GM10248 (cell line): ENCODE measurements around the gene DHRS2.

Experiments used
- CTCF ChIA-PET: fragments of 300-600 bp; sonication (Branson Sonifier 250); formaldehyde crosslinking; extraction: SDS; loops from one replicate; lab custom pipeline; 2021; ENCODE audit warnings: antibody characterized with exemption; lab: Yijun Ruan, JAX
- POLR2A ChIA-PET: fragments of 350-650 bp; sonication (Branson Sonifier 250); formaldehyde crosslinking; extraction: SDS; loops from one replicate; lab custom pipeline; 2020; ENCODE audit warnings: antibody characterized with exemption; lab: Yijun Ruan, JAX
- DNase-seq: peaks from one replicate; pipeline ENCODE4 v3.0.0; 2012; ENCODE audit errors: extremely low spot score
- CTCF ChIP-seq: IDR thresholded peaks from 2 replicates; pipeline ENCODE4 v1.5.1; 2012; ENCODE audit warnings: mild to moderate bottlenecking, low read depth; ENCODE audit errors: extremely low read depth, missing control alignments, control extremely low read depth

DHRS2 gene

GRCh38 chr14:23617539-23617938, 18.6 kb upstream of the DHRS2 start:
- POLR2A ChIA-PET = no interaction called here

GRCh38 chr14:23618415-23618988, 17.7 kb upstream of the DHRS2 start:
- TF ChIP-seq CTCF = no peak
- ChIA-PET CTCF (interaction anchor here (9.4 kb wide), 1 partner anchor 14 kb away, joined by 119 read pairs; no protein-coding TSS in a partner anchor), POLR2A (no interaction called here)
- no peak for DNase-seq

More at GRCh38 chr14:23617539-23617938, 18.6 kb upstream of the DHRS2 start:
- CTCF ChIA-PET = interaction anchor here (9.4 kb wide), 1 partner anchor 15 kb away, joined by 119 read pairs; no protein-coding TSS in a partner anchor
- no peak for TF ChIP-seq CTCF
- DNase-seq = no peak

GRCh38 chr14:23620177-23620702, 15.9 kb upstream of the DHRS2 start:
- ChIA-PET CTCF (interaction anchor here (0.9 to 6.3 kb wide), 4 partner anchors 9 to 31 kb away, joined by 3 to 89 read pairs (median 4); no protein-coding TSS in a partner anchor), POLR2A (no interaction called here)
- no peak for TF ChIP-seq CTCF
- no peak for DNase-seq

- POLR2A ChIA-PET = no interaction called here
- DNase-seq = no peak
- no peak for TF ChIP-seq CTCF
- CTCF ChIA-PET = interaction anchor here (1.1 to 6.3 kb wide), 5 partner anchors 10 to 289 kb away, joined by 3 to 89 read pairs (median 6); partner anchors contain the start of gene DHRS2
Observed at GRCh38 chr14:23621204-23621931, 14.8 kb upstream of the DHRS2 start.

- TF ChIP-seq CTCF = no peak
- CTCF ChIA-PET = interaction anchor here (1.0 to 6.3 kb wide), 4 partner anchors 10 to 288 kb away, joined by 3 to 89 read pairs (median 4); partner anchors contain the start of gene DHRS2
- POLR2A ChIA-PET = no interaction called here
- no peak for DNase-seq
Observed at GRCh38 chr14:23621932-23622730, 14.0 kb upstream of the DHRS2 start.

- DNase-seq = no peak
- TF ChIP-seq CTCF = no peak
- CTCF ChIA-PET = interaction anchor here (1.0 to 6.3 kb wide), 4 partner anchors 9 to 307 kb away, joined by 3 to 89 read pairs (median 3); no protein-coding TSS in a partner anchor
- POLR2A ChIA-PET = no interaction called here
Observed at GRCh38 chr14:23622990-23623389, 13.2 kb upstream of the DHRS2 start.
